ENCODE results near the gene GAS7.

DNA sequence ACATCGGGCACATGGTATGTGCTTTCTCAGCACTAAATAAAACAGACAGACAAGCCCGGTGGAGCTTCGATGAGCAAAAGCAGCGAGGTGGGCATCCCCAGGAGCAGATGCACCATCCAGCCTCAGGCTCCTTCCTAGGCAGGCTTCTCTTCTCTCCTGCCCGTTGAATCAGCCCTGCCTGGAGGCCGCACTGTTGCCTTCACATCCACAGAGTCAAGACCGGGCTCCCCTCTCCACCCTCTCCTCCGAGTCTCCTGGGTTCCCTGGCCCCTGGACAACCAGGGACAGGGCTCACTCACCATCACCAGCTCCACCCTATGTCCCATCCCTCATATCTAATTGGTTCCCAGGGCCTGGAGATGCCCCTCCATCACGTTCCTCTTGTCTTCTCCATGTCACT, 213.6 kb downstream of the GAS7 start:
- no peak for TF ChIP-seq POLR2A (IDR thresholded peaks at IDR 0.05)
- TF ChIP-seq, protein P1, sequence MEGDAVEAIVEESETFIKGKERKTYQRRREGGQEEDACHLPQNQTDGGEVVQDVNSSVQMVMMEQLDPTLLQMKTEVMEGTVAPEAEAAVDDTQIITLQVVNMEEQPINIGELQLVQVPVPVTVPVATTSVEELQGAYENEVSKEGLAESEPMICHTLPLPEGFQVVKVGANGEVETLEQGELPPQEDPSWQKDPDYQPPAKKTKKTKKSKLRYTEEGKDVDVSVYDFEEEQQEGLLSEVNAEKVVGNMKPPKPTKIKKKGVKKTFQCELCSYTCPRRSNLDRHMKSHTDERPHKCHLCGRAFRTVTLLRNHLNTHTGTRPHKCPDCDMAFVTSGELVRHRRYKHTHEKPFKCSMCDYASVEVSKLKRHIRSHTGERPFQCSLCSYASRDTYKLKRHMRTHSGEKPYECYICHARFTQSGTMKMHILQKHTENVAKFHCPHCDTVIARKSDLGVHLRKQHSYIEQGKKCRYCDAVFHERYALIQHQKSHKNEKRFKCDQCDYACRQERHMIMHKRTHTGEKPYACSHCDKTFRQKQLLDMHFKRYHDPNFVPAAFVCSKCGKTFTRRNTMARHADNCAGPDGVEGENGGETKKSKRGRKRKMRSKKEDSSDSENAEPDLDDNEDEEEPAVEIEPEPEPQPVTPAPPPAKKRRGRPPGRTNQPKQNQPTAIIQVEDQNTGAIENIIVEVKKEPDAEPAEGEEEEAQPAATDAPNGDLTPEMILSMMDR (IDR thresholded peaks at IDR 0.05) = no peak
